Fibroblast of skin of abdomen (primary cell): ENCODE measurements around the gene PIK3CG. TPM values are rescaled to one million over a fixed set of nuclear protein-coding genes. Genes with fewer than 3 reads are reported as not detected.
"Not testable (repeated sequence)": the region's sequence is repeated elsewhere in the genome, so short reads cannot be mapped to it uniquely, and the experiment has no call there.

ENCODE experiments used
- DNase-seq: peaks from one replicate; pipeline ENCODE4 v3.0.0-alpha.2; 2013
- polyA plus RNA-seq, 2 experiments: library from polyadenylated mRNA; unstranded; fragments of 120-200 nt; gene quantifications; one replicate each; pipeline ENCODE4 v1.2.1, GENCODE V29; 2013; ENCODE audit not compliant: insufficient read length in 2 of 2

Gene PIK3CG
- polyA plus RNA-seq (2013, experiment 1 of 2; ENCODE audit: insufficient read length): not detected
- not detected for polyA plus RNA-seq (2013, experiment 2 of 2; ENCODE audit: insufficient read length)

DNA sequence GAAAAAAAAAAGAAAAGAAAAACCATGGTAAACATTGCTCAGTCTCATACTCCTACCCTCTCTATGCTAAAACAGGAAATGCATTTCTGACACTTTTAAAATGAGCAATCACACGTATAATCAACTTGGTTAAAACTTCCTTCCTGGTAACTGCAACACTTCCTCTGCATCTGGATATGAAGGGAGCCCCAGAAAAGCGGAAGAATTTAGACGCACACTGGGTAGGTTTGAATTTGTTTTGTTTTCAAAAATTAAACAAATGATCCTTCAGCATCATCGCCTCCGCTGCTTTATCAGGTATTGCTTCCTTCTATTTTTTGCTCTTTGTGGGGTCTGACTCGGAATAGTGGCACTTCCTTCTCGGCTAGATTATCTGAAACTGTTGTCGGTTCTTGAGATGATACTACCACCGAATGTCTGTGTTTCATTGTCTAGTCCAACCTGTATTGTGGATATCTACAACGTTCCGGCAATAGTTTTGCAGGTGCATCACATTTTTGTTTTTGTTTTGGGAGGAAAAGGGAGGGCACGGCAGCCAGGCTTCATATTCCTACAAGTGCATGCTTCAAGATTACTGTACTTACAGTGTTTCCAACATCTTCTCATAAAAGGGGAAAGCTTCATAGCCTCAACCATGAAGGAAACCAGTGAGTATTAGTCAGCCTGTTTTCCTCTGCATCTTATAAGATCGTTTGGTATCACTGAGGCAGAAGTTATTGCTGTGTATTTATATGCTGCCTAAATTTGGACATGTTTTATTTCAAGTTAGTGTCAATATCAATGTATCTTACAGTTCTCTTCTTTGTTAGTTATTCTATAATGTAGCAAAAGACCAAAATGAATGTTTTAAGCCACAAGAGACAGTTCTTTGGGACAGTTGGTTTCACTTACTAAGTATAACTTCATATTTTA, at the start of gene PIK3CG:
Gene PIK3CG, plus strand, starts transcription at position 153 of the 912 bp plus-strand sequence. CDS start 2,280 bp downstream, outside the sequence.
- DNase-seq: no peak

DNA sequence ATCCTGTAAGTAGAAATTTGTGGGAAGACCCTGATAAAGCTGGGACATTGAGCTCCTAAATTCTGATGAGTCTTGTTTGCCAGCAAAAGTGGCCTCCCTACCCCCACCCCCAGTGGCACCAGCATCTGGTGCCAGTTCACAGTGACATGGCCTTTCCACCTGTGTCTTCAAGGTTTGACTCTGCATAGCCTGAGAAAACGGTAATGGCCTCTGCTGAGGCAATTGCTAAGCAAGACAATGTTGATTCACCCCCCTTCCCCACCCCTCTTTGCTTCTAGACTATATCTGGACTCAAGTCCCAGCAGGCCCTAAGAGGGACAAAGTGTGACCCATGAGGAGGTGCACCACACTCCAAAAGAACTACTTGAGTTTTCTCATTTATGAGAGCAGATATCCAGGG, 48.0 kb upstream of the PIK3CG start:
- DNase-seq: no peak

DNA sequence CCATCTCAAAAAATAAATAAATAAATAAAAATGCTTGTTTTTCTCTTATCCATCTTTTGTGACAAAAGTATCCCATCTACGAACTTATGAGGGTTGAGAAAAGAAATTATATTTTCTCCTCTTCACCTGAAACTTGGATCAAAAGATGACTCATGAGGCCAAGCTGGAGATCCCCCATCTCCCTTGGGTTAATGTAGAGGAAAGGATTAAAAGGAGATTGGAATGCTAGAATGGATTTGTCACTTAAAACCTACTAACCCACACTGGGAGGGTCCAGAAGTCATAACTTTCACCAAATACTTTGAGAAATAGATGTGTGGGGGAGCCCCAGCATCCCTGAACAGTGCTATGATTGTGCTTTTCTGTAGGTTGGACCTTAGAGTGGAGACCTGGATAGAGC, 46.3 kb upstream of the PIK3CG start:
- peak; percentile 18 for DNase-seq

DNA sequence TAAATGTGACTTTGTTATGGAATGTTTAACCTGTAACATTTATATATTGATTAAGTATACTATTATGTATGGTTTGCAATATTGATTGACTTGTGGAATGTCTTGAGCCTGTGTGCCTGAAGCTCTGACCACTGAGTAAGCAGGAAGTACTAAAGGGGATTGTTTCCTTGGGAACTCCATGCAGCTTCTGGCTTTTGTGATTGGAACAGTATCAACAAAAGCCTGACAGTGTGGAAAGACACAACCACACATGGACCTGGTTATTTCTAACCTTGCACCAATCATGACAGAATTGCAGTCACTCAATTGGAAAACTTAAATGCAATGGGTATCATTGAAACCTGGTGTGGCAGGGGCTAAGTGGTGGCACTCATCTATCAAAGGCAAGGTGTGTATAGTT, 45.5 kb upstream of the PIK3CG start:
- no peak for DNase-seq

DNA sequence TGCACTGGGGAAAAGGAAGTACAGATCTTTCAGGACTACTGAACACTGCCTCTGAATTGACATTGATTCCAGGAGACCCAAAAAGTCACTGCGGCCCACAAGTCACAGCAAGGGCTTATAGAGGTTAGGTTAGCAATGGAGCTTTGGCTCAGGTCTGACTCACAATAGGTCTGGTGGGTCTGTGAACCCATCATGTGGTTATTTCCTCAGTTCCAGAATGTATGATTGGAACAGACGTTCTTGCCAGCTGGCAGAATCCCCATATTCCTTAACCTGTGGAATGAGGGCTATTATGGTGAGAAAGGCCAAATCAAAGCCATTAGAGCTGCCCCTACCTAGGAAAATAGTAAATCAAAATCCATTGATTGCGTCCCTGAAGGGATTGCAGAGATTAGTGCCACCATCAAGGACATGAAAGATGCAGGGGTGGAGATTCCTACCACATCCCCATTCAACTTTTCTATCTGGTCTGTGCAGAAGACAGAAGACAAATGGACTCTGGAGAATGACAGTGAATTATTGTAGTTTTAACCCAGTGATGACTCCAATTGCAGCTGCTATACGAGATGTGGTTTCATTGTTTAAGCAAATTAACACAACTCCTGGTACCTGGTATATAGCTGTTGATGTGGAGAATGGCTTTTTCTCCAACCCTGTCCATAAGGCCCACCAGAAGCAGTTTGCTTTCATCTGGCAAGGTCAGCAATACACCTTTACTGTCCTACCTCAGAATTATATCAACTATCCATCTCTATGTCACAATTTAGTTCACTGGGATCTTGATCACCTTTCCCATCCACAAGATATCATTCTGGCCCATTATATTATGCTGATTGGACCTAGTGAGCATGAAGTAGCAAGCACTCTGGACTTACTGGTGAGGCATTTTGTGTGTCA, 44.5 kb upstream of the PIK3CG start:
- peak; percentile 26 for DNase-seq

DNA sequence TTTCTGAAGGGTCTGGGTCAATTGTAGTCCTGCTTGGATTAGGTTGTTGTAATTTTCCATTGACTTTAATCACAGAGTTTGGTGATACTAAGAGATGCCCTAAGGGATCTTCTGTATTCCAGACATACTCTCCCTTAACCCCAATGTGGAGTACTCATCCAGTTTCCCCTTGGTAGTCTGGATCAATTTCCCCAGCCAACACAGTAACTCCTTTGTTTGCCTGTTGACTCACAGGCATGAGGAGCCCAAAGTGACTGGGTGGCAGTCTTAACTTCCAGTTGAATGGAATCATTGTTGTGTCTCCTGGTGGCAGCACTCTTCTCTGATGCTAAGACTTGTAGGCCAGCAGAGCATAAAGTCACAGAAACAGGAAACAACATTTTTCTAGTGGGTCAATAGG, 41.5 kb upstream of the PIK3CG start:
- DNase-seq: no peak

DNA sequence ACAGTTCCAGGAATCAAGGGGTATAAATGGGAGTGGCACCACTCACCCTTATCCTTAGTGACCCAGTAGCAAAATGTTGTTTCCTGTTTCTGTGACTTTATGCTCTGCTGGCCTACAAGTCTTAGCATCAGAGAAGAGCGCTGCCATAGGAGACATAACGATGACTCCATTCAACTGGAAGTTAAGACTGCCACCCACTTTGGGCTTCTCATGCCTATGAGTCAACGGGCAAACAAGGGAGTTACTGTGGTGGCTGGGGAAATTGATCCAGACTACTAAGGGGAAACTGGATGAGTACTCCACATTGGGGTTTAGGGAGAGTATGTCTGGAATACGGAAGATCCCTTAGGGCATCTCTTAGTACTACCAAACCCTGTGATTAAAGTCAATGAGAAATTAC, 40.6 kb upstream of the PIK3CG start:
- DNase-seq: no peak

DNA sequence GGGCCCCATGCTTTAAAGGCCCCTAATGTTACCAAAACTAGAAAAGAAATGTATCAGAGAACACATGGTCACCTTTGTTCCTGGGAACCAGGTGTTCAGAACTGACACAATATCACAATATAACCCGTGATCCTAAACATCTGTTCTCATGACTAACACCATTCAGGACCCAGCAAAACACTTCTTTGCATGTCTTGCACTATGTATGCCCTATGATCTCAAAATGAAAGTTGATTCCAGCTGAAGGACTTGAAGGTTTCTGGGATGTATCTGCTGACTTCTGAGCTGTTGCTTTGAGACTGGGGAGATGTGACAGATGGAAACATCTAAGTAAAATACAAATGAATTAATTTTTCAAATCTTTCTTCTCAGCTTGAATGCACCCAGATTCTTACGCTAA, 37.5 kb upstream of the PIK3CG start:
- no peak for DNase-seq

DNA sequence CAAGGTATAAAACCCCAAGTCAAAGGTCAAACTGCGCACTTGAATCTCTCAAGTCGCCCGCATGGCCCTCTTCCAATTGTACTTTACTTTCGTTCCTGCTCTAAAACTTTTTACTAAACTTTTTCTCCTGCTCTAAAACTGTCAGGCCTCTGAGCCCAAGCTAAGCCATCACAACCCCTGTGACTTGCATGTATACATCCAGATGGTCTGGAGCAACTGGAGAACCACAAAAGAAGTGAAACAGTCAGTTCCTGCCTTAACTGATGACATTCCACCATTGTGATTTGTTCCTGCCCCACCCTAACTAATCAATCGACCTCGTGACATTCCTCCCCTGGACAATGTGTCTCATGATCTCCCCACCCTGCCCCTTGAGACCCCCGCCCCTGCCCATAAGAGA, 35.6 kb upstream of the PIK3CG start:
- no peak for DNase-seq

DNA sequence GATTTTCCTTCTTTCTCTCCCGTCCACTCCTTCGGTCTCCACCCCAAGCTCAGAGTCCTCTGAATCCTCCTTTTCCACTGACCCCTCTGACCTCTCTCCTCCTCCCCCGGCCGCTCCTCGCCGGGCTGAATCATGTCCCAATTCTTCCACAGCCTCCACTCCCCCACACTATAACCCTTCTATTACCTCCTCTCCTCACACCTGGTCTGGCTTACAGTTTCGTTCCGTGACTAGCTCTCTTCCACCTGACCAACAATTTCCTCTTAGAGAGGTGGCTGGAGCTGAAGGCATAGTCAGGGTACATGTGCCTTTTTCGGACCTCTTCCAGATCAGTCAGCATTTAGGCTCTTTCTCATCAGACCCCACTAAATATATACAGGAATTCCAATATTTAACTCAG, 34.2 kb upstream of the PIK3CG start:
- DNase-seq: not testable (repeated sequence)

DNA sequence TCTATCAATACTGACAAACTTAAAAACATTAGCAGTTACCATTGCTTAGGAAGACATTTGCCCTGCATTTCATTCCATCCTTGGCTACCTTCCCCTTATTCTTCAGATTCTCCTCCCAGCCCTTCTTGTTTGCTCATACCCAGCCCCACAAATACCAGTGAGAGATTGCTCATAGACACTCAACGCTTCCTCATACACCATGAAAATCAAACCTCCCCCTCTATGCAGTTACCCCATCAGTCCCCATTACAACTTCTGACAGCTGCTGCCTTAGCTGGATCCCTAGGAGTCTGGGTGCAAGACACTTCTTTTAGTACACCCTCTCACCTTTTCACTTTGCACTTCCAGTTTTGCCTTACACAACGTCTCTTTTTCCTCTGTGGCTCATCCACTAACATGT, 28.3 kb upstream of the PIK3CG start:
- DNase-seq: no peak

DNA sequence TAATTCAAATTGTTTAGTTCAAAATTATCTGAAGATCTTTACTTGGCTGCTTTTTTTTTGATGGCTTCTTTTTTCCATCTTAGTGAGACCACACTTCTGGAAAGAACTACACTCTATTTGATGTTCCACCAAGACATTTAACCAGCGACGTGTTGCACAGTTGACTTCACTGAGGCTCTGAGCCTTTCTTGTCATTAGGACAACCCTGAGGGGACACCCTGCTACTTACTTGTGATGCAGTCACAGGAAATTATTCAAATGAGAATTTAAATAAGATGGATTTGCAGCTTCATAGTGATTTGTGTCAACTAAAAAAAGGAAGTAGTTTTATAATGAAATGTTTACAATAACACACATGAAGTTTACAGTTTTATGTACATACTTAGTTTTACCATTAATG, 25.6 kb upstream of the PIK3CG start:
- no peak for DNase-seq

DNA sequence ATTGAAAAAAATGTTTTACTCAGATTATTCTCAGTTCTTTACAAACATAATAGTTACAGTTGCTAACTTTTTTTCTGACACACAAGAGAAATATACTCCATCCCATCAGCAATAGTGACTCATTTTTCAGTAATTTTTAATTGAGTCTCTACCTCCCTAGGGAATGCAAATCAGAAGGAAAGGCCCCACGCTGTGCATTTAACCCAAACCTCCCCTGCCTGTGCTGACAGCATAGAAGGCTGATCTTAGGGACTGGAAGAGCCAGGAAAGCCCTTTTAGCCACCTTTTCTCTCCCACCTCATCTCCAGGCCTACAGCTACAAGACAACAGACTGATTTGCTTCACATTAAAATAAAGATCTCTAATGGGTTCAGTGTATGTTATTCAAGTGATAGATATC, 24.7 kb upstream of the PIK3CG start:
- peak; percentile 94 for DNase-seq

DNA sequence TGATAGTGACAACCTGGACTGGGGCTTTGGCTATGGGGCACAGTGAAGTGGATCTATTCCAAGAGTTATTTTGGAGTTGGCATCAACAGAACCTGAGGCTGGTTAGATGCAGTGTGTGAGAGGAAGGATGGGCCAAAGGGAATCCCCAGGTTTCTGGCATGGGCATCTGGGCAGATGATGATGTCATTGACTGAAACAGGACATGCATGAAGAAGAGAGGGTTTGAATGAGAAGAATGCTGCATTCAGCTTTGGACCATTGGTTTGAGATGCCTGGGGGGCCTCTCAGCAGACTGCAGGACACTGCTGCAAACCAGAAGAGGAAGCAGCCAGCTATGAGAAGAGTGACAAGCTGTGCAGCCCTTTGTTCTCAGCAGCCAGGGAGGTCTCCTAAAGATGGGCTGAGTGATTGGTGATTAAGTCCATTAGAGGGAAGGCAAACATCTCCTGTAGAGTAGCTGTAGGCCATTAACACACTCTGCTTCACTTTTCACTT, 23.1 kb upstream of the PIK3CG start:
- peak; percentile 12 for DNase-seq

DNA sequence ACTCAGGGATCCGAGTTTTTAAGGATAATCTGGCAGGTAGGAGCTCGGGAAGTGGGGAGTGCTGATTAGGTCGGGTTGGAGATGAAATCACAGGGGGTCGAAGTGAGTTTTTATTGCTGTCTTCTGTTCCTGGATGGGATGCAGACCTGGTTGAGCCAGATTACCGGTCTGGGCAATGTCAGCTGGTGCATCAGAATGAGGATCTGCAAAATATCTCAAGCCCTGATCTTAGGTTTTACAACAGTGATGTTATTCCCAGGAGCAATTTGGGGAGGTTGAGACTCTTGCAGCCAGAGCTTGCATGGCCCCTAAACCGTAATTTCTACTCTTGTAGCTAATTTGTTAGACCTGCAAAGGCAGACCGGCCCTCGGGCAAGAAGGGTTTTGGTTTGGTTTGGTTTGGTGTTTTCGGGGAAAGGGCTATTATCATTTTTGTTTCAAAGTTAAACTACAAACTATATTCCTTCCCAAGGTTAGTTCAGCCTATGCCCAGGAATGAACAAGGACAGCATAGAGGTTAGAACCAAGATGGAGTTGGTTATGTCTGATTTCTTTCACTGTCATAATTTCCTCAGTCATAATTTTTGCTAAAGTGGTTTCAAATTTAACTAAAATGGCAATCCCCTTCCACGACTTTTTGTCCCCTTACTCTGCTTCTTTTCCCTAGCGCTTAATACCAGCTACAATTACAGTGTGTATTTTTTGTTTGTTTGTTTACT, 20.6 kb upstream of the PIK3CG start:
- DNase-seq: no peak

DNA sequence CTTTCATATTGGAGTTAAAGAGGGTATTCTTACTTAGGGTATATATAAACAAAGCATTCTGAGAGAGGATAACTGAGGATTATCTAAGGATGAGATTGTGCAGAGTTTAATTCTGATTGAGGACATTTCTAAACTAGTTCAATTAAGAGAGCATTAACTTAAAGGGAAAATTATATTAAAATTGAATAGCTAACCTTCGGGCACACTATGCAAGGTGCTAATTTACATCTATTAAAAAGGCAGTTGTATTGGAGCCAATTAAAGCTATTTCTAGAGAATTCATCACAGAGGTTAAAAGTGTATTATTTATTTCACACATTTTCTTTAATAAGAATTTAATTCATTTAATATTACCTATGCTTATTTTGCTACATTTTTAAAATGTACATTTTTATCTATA, 17.0 kb upstream of the PIK3CG start:
- no peak for DNase-seq

DNA sequence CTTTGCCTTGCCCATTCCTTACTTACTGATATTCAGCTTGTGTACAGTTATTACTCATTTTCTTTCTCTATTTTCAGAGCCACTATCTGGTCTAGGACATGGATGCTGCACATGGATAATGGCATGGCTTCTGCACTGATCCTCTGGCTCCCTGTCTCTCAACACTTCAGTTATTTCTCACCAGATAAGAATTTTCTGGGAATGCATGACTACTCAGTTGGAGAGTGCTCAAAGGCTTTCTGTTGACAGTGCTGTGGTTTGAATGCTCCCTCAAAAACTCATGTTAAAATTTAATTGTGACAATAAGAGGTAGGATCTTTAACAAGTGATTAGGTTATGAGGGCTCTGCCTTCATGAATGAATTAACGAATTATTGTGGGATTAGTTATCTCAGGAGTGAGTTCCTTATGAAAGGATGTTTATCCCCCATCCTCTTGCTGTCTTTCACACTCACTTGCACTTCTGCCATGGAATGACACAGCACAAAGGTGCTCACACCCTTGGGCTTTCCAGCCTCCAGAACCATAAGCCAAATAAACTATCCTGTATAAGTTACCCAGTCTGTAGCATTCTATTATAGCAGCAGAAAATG, 16.1 kb upstream of the PIK3CG start:
- peak; percentile 94 for DNase-seq

DNA sequence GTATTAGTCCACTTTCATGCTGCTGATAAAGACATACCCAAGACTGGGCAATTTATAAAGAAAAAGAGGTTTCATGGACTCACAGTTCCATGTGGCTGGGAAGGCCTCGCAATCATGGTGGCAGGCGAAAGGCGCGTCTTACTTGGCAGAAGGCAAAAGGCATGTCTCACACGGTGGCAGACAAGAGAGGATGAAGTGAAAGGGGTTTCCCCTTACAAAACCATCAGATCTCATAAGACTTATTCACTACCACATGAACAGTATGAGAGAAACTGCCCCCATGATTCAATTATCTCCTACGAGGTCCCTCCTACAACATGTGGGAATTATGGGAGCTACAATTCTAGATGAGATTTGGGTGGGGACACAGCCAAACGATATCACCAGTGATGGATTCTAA, 13.4 kb upstream of the PIK3CG start:
- DNase-seq: not testable (repeated sequence)

DNA sequence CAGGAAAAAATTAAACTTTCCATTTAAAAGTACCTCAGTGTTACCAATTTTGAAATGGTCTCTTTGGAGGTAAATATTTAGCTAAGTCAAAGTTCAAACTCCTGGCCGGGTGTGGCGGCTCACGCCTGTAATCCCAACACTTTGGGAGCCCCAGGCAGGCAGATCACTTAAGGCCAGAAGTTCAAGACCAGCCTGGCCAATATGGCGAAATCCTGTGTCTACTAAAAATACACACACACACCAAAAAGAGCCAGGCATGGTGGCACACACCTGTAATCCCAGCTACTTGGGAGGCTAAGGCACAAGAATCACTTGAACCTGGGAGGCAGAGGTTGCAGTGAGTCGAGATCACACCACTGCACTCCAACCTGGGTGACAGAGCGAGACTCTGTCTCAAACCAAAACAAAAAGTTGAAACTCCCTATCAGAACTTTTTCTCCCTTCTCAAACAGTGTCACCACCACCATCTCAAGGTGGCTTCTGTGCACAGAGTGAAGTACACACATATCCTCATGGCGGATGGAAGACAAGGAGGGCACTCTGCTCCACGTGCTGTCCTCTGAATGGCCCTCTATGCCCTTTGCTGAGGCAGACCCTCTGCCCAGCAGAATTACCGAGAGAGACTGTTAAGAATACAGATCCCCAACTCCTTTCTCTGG, 11.7 kb upstream of the PIK3CG start:
- no peak for DNase-seq

DNA sequence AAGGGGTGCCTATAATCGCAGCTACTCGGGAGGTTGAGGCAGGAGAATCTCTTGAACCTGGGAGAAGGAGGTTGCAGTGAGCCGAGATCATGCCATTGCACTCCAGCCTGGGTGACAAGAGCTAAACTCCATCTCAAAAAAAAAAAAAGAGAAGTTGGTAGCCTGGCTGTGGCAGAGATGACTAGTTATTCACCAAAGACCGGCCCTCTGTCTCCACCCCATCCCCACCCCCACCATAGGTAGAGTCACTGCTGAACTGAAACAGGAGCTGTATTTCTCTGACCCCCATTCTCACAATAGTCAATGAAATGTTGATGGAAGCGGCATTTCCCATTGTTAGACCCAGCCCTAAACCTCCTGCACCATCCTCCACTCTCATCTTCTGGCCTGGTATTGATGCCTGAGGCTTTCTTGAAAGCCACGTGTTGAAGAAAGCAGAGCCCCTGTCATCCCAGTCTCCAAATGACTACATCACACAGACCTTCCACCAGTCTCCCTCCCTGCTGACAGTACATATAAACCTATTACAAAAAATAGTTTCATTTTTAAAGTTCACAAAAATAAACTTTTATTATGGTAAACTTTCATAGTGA, 9.4 kb upstream of the PIK3CG start:
- no peak for DNase-seq
